Peyer's patch (tissue), 4 donors: ENCODE results near the gene MAML2.

Experiments
- POLR2A ChIP-seq, 2 donors: fragments of 450-650 bp; IDR thresholded peaks; one replicate each; pipeline ENCODE4 v1.5.1; 2017; ENCODE audit warnings: antibody characterized with exemption in 2 of 2, mild to moderate bottlenecking in 2 of 2, moderate library complexity in 2 of 2
- TF ChIP-seq, protein P1 (sequence below), 6 experiments: fragments of 450-650 bp in 4 of 6; fragments of 200-600 bp in 2 of 6; sonication (generic) in 1 of 6; IDR thresholded peaks; one replicate each; pipeline ENCODE4 v1.5.1; 2017 to 2019; ENCODE audit warnings: antibody characterized with exemption in 6 of 6, mild to moderate bottlenecking in 3 of 6, moderate library complexity in 1 of 6

DNA sequence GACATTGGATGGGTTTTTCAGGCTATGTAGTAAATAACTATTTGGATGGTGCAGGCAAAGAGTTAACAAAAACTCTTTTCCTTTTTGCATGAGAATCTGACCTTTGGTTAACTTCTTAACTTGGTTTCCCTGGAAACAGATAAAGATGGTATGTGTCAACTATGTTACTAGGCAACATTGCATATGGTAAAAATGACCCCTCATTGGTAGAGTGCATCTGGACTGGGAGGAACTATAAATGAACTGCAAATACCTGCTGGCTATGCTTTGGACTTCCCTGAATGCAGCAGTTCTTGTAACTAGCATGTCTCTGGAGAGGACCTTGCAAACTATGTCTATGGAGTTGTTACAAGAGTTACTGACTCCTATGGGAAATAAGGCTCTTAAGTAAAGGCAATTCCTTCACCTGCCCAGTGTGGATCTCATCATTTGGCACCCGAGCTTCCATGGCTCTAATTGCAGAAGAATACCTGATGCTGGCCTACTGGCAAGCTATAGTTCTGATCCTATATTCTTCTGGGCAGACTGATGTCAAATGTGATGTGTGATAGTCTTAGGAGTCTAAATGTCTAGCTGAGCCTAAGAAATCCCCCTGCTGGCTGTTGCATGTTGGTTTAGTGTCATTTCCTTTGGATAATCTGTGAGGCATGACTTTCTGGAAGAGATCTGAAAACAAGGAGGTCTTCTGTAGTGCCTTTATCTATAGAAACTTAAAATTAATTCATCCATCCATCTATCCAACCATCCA, 292.4 kb downstream of the MAML2 start:
- TF ChIP-seq, protein P1, sequence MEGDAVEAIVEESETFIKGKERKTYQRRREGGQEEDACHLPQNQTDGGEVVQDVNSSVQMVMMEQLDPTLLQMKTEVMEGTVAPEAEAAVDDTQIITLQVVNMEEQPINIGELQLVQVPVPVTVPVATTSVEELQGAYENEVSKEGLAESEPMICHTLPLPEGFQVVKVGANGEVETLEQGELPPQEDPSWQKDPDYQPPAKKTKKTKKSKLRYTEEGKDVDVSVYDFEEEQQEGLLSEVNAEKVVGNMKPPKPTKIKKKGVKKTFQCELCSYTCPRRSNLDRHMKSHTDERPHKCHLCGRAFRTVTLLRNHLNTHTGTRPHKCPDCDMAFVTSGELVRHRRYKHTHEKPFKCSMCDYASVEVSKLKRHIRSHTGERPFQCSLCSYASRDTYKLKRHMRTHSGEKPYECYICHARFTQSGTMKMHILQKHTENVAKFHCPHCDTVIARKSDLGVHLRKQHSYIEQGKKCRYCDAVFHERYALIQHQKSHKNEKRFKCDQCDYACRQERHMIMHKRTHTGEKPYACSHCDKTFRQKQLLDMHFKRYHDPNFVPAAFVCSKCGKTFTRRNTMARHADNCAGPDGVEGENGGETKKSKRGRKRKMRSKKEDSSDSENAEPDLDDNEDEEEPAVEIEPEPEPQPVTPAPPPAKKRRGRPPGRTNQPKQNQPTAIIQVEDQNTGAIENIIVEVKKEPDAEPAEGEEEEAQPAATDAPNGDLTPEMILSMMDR (IDR thresholded peaks at IDR 0.05): no peak
- TF ChIP-seq POLR2A (IDR thresholded peaks at IDR 0.05): no peak
